Mesothelial cell of epicardium (in vitro differentiated cells): ENCODE results near the gene ANKRD13D. TPM values are rescaled to one million over a fixed set of nuclear protein-coding genes. Genes with fewer than 3 reads are reported as not detected.
A peak's percentile ranks its signal among the peaks of the same experiment; 100 is the strongest.

Experiments used
- DNase-seq, 2 experiments: peaks; one replicate each; pipeline ENCODE4 v3.0.0; 2021; ENCODE audit warnings: low spot score in 2 of 2; ENCODE audit not compliant: unreplicated experiment in 2 of 2
- H3K27ac Mint-ChIP-seq: 2 replicates; pipeline ENCODE4 v1.8.0; 2021; ENCODE audit warnings: mixed read lengths
- H3K27me3 Mint-ChIP-seq: 2 replicates; pipeline ENCODE4 v1.8.0; 2021; ENCODE audit warnings: low read depth, mixed read lengths
- H3K36me3 Mint-ChIP-seq: 2 replicates; pipeline ENCODE4 v1.8.0; 2021; ENCODE audit warnings: mixed read lengths
- H3K4me1 Mint-ChIP-seq: 2 replicates; pipeline ENCODE4 v1.8.0; 2021; ENCODE audit warnings: mixed read lengths
- H3K4me3 Mint-ChIP-seq: 2 replicates; pipeline ENCODE4 v1.8.0; 2021; ENCODE audit warnings: mild to moderate bottlenecking, moderate library complexity, mixed read lengths
- H3K9me3 Mint-ChIP-seq: 2 replicates; pipeline ENCODE4 v1.8.0; 2021; ENCODE audit warnings: mixed read lengths
- total RNA-seq: library from RNA; stranded (reverse); gene quantifications from 3 replicates; pipeline ENCODE4 v1.2.1, GENCODE V29; 2021
- TF ChIP-seq, protein P1 (sequence below): fragments of 200-600 bp; sonication (generic); IDR thresholded peaks from one replicate; pipeline ENCODE4 v1.5.0; 2021; ENCODE audit warnings: antibody characterized with exemption; ENCODE audit not compliant: unreplicated experiment

Gene ANKRD13D
- total RNA-seq, 1 donor from 2014 or later: 76.5 TPM

DNA sequence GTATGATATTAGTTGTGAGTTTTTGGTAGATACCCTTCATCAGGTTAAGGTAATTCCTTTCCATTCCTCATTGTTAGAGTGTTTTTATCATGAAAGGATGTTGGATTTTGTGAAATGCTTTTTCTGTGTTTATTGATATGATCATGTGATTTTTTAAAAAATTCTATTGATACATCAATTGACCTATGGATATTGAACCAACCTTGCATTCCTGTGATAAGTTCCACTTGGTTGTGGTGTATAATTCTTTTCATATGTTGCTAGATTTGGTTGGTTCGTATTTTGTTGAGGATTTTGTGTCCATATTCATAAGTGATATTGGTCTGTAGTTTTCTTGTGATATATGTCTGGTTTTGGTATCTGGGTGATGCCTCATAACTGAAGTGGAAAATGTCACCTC is 6.7 kb downstream of the ANKRD13D start:
- Mint-ChIP-seq H3K4me3 (no peak overlapping the region), H3K27me3 (no peaks in the 10 kb centered on the region), H3K27ac (no peak overlapping the region), H3K36me3 (peaks cover 50% of the 10 kb centered on the region), H3K9me3 (peaks cover 14% of the 10 kb centered on the region), H3K4me1 (peaks cover 8% of the 10 kb centered on the region)
- TF ChIP-seq, protein P1, sequence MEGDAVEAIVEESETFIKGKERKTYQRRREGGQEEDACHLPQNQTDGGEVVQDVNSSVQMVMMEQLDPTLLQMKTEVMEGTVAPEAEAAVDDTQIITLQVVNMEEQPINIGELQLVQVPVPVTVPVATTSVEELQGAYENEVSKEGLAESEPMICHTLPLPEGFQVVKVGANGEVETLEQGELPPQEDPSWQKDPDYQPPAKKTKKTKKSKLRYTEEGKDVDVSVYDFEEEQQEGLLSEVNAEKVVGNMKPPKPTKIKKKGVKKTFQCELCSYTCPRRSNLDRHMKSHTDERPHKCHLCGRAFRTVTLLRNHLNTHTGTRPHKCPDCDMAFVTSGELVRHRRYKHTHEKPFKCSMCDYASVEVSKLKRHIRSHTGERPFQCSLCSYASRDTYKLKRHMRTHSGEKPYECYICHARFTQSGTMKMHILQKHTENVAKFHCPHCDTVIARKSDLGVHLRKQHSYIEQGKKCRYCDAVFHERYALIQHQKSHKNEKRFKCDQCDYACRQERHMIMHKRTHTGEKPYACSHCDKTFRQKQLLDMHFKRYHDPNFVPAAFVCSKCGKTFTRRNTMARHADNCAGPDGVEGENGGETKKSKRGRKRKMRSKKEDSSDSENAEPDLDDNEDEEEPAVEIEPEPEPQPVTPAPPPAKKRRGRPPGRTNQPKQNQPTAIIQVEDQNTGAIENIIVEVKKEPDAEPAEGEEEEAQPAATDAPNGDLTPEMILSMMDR: no peak
- no peak for DNase-seq

DNA sequence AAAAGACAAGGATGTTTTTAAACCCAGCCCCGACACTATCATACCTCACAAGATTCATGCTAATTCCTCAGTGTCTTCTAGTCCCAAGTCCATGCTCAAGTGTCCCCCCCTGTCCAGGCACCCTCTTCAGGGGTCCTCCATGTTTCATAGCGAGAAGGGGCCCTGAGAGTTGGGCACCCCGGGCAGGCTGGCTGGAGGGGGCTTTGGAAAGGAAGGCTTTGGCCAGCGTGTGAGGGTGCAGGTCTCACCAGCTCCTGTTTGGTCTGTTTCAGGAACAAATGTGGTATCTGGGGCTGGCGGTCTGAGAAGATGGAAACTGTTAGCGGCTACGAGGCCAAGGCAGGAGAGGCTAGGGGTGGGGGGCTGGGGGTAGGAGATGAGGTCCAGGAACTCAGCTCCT is 9.7 kb downstream of the ANKRD13D start:
- H3K27me3 Mint-ChIP-seq: no peaks in the 10 kb centered on the region
- no peak overlapping the region for H3K27ac Mint-ChIP-seq
- no peak overlapping the region for H3K4me3 Mint-ChIP-seq
- TF ChIP-seq, protein P1: no peak
- no peak for DNase-seq
- H3K36me3 Mint-ChIP-seq: peaks cover 40% of the 10 kb centered on the region
- peaks cover 9% of the 10 kb centered on the region for H3K4me1 Mint-ChIP-seq
- peaks cover 14% of the 10 kb centered on the region for H3K9me3 Mint-ChIP-seq

DNA sequence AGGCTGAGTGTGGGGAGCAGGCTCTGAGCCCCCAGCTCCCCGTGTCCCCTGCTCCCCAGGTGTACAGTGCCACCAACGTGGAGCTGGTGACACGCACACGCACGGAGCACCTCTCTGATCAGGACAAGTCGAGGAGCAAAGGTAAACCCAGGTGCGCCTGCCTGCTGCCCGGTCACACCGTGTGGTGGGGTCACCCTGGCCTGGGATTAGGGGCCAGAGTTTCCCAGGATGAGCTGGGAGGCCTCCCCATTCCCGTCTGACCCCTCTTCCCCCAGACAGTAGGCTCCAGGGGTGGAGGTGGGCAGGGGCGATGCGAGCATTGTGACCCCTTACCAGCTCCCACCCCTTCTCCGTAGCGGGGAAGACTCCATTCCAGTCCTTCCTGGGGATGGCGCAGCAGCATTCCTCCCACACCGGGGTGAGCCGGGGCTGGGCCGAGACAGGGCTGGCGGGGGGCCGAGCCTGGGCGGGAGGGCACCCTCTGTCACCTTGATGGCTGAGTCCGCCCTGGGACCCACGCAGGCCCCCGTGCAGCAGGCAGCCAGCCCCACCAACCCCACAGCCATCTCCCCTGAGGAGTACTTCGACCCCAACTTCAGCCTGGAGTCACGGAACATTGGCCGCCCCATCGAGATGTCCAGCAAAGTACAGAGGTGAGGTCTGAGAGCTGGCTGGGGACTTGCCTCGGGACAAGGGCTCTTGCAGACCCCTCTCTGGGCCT is 10.5 kb downstream of the ANKRD13D start:
- peaks cover 36% of the 10 kb centered on the region for H3K36me3 Mint-ChIP-seq
- TF ChIP-seq, protein P1: no peak
- no peaks in the 10 kb centered on the region for H3K27me3 Mint-ChIP-seq
- H3K4me1 Mint-ChIP-seq: peaks cover 15% of the 10 kb centered on the region
- no peak overlapping the region for H3K4me3 Mint-ChIP-seq
- no peak overlapping the region for H3K27ac Mint-ChIP-seq
- H3K9me3 Mint-ChIP-seq: peaks cover 14% of the 10 kb centered on the region
- DNase-seq: no peak

DNA sequence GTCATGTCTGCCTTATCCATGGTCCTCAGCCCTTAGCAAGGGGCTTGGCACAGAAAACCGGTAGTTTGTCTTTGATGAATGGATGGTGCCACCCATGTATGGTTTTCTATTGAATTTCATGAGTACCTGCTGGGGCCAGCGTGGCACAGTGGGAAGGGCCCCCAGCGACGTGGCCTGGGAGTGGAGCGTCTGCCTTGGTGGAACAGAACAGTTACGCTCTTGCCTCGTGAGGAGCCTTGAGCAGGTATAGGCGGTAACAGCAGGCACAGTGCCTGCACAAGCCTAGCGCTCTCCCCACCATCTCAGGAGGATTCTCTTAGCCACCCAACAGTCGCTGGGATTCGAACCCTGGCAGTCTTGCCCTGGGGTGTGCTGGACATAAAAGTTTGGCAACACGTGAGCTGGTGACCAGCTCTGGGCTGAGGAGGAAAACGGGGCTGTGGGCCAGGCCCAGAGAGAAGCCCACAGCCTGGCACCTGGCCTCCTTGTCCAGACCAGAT is 11.2 kb downstream of the ANKRD13D start:
- no peaks in the 10 kb centered on the region for H3K27me3 Mint-ChIP-seq
- TF ChIP-seq, protein P1: no peak
- H3K36me3 Mint-ChIP-seq: peaks cover 34% of the 10 kb centered on the region
- DNase-seq: no peak
- peaks cover 14% of the 10 kb centered on the region for H3K9me3 Mint-ChIP-seq
- H3K27ac Mint-ChIP-seq: no peak overlapping the region
- peaks cover 19% of the 10 kb centered on the region for H3K4me1 Mint-ChIP-seq
- H3K4me3 Mint-ChIP-seq: no peak overlapping the region

DNA sequence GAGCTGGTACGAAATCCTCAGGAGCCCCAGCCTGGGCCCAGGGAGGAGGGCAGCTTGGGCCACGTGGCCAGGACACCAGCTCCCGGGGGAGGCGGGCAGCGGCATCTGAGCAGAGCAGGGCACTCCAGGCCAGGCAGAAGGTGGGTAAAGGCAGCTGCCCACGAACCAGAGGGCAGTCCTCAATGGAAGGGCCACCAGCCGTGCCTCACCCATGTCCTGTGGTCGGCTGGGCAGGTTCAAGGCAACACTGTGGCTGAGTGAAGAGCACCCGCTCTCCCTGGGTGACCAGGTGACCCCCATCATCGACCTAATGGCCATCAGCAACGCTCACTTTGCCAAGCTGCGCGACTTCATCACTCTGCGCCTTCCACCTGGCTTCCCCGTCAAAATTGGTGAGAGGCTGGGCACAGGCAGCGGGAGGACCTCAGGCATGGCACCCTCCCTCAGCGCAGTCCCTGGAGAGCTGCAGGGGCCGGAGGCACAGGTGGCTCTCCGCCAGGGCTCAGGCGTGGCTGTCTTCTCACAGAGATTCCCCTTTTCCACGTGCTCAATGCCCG is 11.7 kb downstream of the ANKRD13D start:
- Mint-ChIP-seq H3K27ac (no peak overlapping the region), H3K36me3 (peaks cover 35% of the 10 kb centered on the region), H3K4me1 (peaks cover 19% of the 10 kb centered on the region), H3K9me3 (peaks cover 13% of the 10 kb centered on the region), H3K4me3 (no peak overlapping the region), H3K27me3 (no peaks in the 10 kb centered on the region)
- TF ChIP-seq, protein P1: no peak
- peak in 1 of 2 experiments; percentile 19 for DNase-seq
